Adrenal gland (tissue), 19 donors: Measurements from ENCODE around the gene CKS2. TPM values are rescaled to one million over a fixed set of nuclear protein-coding genes. Genes with fewer than 3 reads are reported as not detected.
"Not testable (repeated sequence)": the region's sequence is repeated elsewhere in the genome, so short reads cannot be mapped to it uniquely, and the experiment has no call there.

Experiments used
- DNase-seq, 7 donors: peaks; one replicate each; pipeline ENCODE4 v3.0.0-alpha.2; 2019 to 2020
- H3K27ac ChIP-seq, 5 donors: fragments of 200-600 bp; sonication (generic) in 4 of 5; 1 replicate in 3 of 5; 2 replicates in 2 of 5; pipeline versions ENCODE4 v1.5.1 to v1.8.0; 2016 to 2020; ENCODE audit warnings: mild to moderate bottlenecking in 1 of 5
- H3K27me3 ChIP-seq: fragments of 200-600 bp; 2 replicates; pipeline ENCODE4 v1.8.0; 2021
- H3K36me3 ChIP-seq, 2 donors: fragments of 200-600 bp; replicated peaks in 1 of 2; 1 replicate in 1 of 2; 2 replicates in 1 of 2; pipeline versions ENCODE4 v1.5.1 to v1.8.0; 2018 to 2022
- H3K4me1 ChIP-seq, 2 donors: fragments of 200-600 bp; replicated peaks in 1 of 2; 1 replicate in 1 of 2; 2 replicates in 1 of 2; pipeline versions ENCODE4 v1.5.1 to v1.8.0; 2018 to 2021
- H3K4me3 ChIP-seq, 4 donors: fragments of 200-600 bp; sonication (generic) in 3 of 4; one replicate each; pipeline ENCODE4 v1.5.1; 2016 to 2018
- H3K9me3 ChIP-seq, 3 donors: fragments of 200-600 bp; sonication (generic) in 1 of 3; replicated peaks in 1 of 3; 1 replicate in 2 of 3; 2 replicates in 1 of 3; pipeline versions ENCODE4 v1.5.1 to v1.8.0; 2016 to 2021
- CTCF ChIP-seq, 6 experiments: fragments of 450-650 bp in 4 of 6; fragments of 200-600 bp in 2 of 6; sonication (generic) in 1 of 6; IDR thresholded peaks; 1 replicate in 5 of 6; 2 replicates in 1 of 6; pipeline versions ENCODE4 v1.5.1 to v1.8.0; 2016 to 2021; ENCODE audit warnings: antibody characterized with exemption in 6 of 6, mild to moderate bottlenecking in 2 of 6, moderate library complexity in 1 of 6
- POLR2A ChIP-seq, 2 donors: fragments of 450-650 bp; IDR thresholded peaks; one replicate each; pipeline ENCODE4 v1.6.1; 2017; ENCODE audit warnings: antibody characterized with exemption in 2 of 2, mild to moderate bottlenecking in 2 of 2, moderate library complexity in 1 of 2
- WGBS, 4 donors: extraction: QIAGEN DNeasy Blood & Tissue Kit in 2 of 4; methylation state at CpG; one replicate each; pipeline versions ENCODE4 v1.1.5 to v1.1.7; 2013 to 2017; 5-methylcytosine and 5-hydroxymethylcytosine counted together
- intact Hi-C, 2 donors: fragments of 100-400 bp; cut with DNase I; formaldehyde crosslinking; loops; one replicate each; pipeline versions ENCODE4 v1.14.1 to v1.15.0; 2022 to 2023
- long read RNA-seq, 10 donors: library from polyadenylated mRNA in 3 of 10; unstranded in 2 of 10; stranded (forward) in 1 of 10; transcript quantifications; one replicate each; pipeline ENCODE4 v2.0.0 and lab custom pipeline, GENCODE V29; 2021 to 2026
- polyA plus RNA-seq, 3 donors: library from polyadenylated mRNA; stranded (reverse); fragments of 200-250 nt in 2 of 3; fragments of 350-450 nt in 1 of 3; fragmentation: Illumina TruSeq in 1 of 3; extraction: RNeasy Lipid Tissue Mini Kit (QIAGEN cat#74804) in 1 of 3; gene quantifications; one replicate each; pipeline ENCODE4 v1.2.3, GENCODE V29; 2013 to 2014
- total RNA-seq, 9 donors: library from RNA; depleted of rRNA in 4 of 9; stranded (reverse); fragments of >200 nt in 4 of 9; fragments of 120-200 nt in 1 of 9; fragmentation: NEBNext Ultra II Directional in 1 of 9; extraction: Animal tissue kit (Norgen Biotek cat#: 25700) in 1 of 9; gene quantifications; one replicate each; pipeline versions ENCODE4 v1.1.0 to v1.2.4, GENCODE V29; 2013 to 2023
- donor health status: healthy with polysubstance abuse.
- donor health status: Bipolar disorder and iron deficiency.
- donor health status: DM: yes; HTN: yes; CAD: no.
- donor health status: DM: no; HTN: no; CAD: no.
- donor health status: DM: no; HTN: no; CAD: no.
- donor health status: DM: yes; HTN: yes; CAD: no.

The CKS2 gene
- total RNA-seq (100 to 1,000 TPM in 2 of 9 donors, 10 to 100 TPM in 7; 18.3 to 175 (median 41.8) TPM), polyA plus RNA-seq (10 to 100 TPM; 37.9 to 88.1 (median 78.5) TPM)
- long read RNA-seq, donor 1, transcript CKS2-201 (3 exons, 613 nt), result major isoform, 70 of 70 reads
- long read RNA-seq, donor 1, partial matches to known transcripts, result 0 of 70 reads
- long read RNA-seq, donor 1, other reads (novel, unspliced or antisense), result 0 of 70 reads
- long read RNA-seq, donor 2, transcript CKS2-201 (3 exons, 613 nt), result major isoform, 45 of 45 reads
- long read RNA-seq, donor 2, partial matches to known transcripts, result 0 of 45 reads
- long read RNA-seq, donor 2, other reads (novel, unspliced or antisense), result 0 of 45 reads
- long read RNA-seq, donor 3, transcript CKS2-201 (3 exons, 613 nt), result major isoform, 32 of 32 reads
- long read RNA-seq, donor 3, partial matches to known transcripts, result 0 of 32 reads
- long read RNA-seq, donor 3, other reads (novel, unspliced or antisense), result 0 of 32 reads
- long read RNA-seq, donor 4, transcript CKS2-201 (3 exons, 613 nt), result major isoform, 14 of 14 reads
- long read RNA-seq, donor 4, partial matches to known transcripts, result 0 of 14 reads
- long read RNA-seq, donor 4, other reads (novel, unspliced or antisense), result 0 of 14 reads
- long read RNA-seq, donor 5, transcript CKS2-201 (3 exons, 613 nt), result major isoform, 49 of 49 reads
- long read RNA-seq, donor 5, partial matches to known transcripts, result 0 of 49 reads
- long read RNA-seq, donor 5, other reads (novel, unspliced or antisense), result 0 of 49 reads
- long read RNA-seq, donor 6, transcript CKS2-201 (3 exons, 613 nt), result major isoform, 27 of 27 reads
- long read RNA-seq, donor 6, partial matches to known transcripts, result 0 of 27 reads
- long read RNA-seq, donor 6, other reads (novel, unspliced or antisense), result 0 of 27 reads
- long read RNA-seq, donor 7, transcript CKS2-201 (3 exons, 613 nt), result major isoform, 39 of 39 reads
- long read RNA-seq, donor 7, partial matches to known transcripts, result 0 of 39 reads
- long read RNA-seq, donor 7, other reads (novel, unspliced or antisense), result 0 of 39 reads
- long read RNA-seq, donor 8, transcript CKS2-201 (3 exons, 613 nt), result major isoform, 109 of 119 reads
- long read RNA-seq, donor 8, partial matches to known transcripts, result 10 of 119 reads
- long read RNA-seq, donor 8, other reads (novel, unspliced or antisense), result 0 of 119 reads
- long read RNA-seq, donor 9, transcript CKS2-201 (3 exons, 613 nt), result major isoform, 47 of 52 reads
- long read RNA-seq, donor 9, partial matches to known transcripts, result 5 of 52 reads
- long read RNA-seq, donor 9, other reads (novel, unspliced or antisense), result 0 of 52 reads
- long read RNA-seq, donor 10, transcript CKS2-201 (3 exons, 613 nt), result major isoform, 31 of 31 reads
- long read RNA-seq, donor 10, partial matches to known transcripts, result 0 of 31 reads
- long read RNA-seq, donor 10, other reads (novel, unspliced or antisense), result 0 of 31 reads

DNA sequence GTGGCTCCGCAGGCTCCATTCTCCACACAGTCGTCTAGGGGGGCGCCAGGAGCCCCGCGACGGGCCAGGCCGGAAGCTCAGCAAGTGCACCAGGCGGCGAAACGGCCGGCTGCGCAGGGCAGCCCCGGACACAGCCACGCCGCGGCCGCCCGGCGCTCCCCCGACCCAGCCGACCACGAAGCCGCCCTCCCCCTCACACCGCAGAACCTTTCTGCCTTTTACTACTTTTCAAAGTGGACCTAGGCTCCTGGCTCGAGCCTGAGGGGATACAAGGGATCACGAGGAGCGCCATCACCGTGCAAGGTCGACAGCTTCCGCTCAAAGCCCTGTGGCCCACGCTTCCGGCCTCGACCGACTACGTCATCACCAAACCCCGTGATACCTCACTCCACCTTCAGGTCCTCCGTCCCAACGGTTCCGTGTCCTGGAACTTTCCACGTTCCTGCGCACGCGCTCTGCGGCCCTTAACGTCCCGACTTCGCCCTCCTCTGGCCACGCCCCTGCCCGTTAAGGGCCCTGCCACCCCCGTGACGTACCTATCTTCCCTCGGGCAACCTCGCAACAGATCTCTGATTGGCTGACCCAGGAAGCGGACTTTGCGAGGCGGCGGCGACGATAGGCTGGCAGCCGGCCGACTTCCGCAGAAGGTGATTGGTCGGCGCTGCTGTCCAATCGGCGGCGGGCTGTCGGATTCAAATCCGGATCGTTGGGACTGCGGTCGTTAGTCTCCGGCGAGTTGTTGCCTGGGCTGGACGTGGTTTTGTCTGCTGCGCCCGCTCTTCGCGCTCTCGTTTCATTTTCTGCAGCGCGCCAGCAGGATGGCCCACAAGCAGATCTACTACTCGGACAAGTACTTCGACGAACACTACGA, at the start of gene CKS2:
TSS of gene CKS2 (plus strand) at position 721 of the 871 bp plus-strand sequence. CDS start at position 819, 98 bp downstream.
- WGBS, 4 donors, result 0 to 2% (median 1%) methylated on average over 27 to 86 of the region's 86 CpGs
- Histone ChIP-seq H3K4me1 (peaks cover 8 to 32% of the 10 kb centered on the region in 2 donors), H3K9me3 (no peaks in the 10 kb centered on the region), H3K36me3 (peaks cover 0 to 3% of the 10 kb centered on the region in 2 donors), H3K27me3 (no peaks in the 10 kb centered on the region), H3K4me3 (peak within 1 kb of the TSS; percentile 69 to 87 (median 79)), H3K27ac (peak within 1 kb of the TSS; percentile 98 to 100 (median 99))
- DNase-seq, result peak; percentile 100
- peak in 1 of 6 experiments; percentile 18 for TF ChIP-seq CTCF (IDR thresholded peaks at IDR 0.05)
- peak; percentile 97 to 99 for TF ChIP-seq POLR2A (IDR thresholded peaks at IDR 0.05)
- intact Hi-C loops, result no loop called here

- DNase-seq, result no peak
- intact Hi-C loops, result loop anchor here (10.0 kb wide), 1 partner anchor 259 kb away; no protein-coding TSS in a partner anchor
- H3K4me1 ChIP-seq, result no peaks in the 10 kb centered on the region
- WGBS, 4 donors, result 76 to 90% (median 86%) methylated on average over 3 of the region's 3 CpGs
- no peaks in the 10 kb centered on the region for H3K36me3 ChIP-seq
- no peak overlapping the region for H3K27ac ChIP-seq
- no peak overlapping the region for H3K4me3 ChIP-seq
- H3K27me3 ChIP-seq, result no peaks in the 10 kb centered on the region
- TF ChIP-seq CTCF (IDR thresholded peaks at IDR 0.05) (no peak), POLR2A (IDR thresholded peaks at IDR 0.05) (no peak)
- H3K9me3 ChIP-seq, result peaks cover 0 to 3% (median 0%) of the 10 kb centered on the region in 3 donors
Measured at GRCh38 chr9:89273528-89274279, 37.3 kb upstream of the CKS2 start.

GRCh38 chr9:89274838-89275237, 36.2 kb upstream of the CKS2 start:
- Histone ChIP-seq H3K27ac (no peak overlapping the region), H3K36me3 (no peaks in the 10 kb centered on the region), H3K27me3 (no peaks in the 10 kb centered on the region), H3K9me3 (peaks cover 0 to 3% (median 0%) of the 10 kb centered on the region in 3 donors), H3K4me3 (no peak overlapping the region), H3K4me1 (no peaks in the 10 kb centered on the region)
- TF ChIP-seq POLR2A (IDR thresholded peaks at IDR 0.05) (no peak), CTCF (IDR thresholded peaks at IDR 0.05) (no peak)
- DNase-seq, result no peak
- intact Hi-C loops, result loop anchor here (10.0 kb wide), 1 partner anchor 260 kb away; no protein-coding TSS in a partner anchor
- WGBS, 4 donors, result 77 to 91% (median 82%) methylated on average over 5 of the region's 5 CpGs

DNA sequence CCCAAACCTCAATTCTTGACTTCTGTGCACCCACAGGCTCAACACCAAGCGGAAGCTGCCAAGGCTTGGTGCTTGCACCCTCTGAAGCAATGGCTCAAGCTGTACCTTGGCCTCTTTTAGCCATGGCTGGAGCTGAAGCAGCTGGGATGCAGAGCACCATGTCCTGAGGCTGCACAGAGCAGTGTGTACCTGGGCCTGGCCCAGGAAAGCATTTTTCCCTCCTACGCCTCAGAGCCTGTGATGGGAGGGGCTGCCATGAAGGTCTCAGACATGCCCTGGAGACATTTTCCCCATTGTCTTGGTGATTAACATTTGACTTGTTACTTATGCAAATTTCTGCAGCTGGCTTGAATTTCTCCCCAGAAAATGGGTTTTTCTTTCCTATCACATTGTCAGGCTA, 35.0 kb upstream of the CKS2 start:
- H3K27ac ChIP-seq, H3K9me3 ChIP-seq, H3K4me1 ChIP-seq, H3K36me3 ChIP-seq, DNase-seq, H3K4me3 ChIP-seq, H3K27me3 ChIP-seq: not testable (repeated sequence)
- intact Hi-C loops, result loop anchor here (10.0 kb wide), 1 partner anchor 261 kb away; no protein-coding TSS in a partner anchor
- 78 to 100% (median 93%) methylated on average over 2 of the region's 2 CpGs for WGBS, 4 donors
